ENCODE data around the gene AACS. TPM values are rescaled to one million over a fixed set of nuclear protein-coding genes. Genes with fewer than 3 reads are reported as not detected.

Gene AACS, protein sequence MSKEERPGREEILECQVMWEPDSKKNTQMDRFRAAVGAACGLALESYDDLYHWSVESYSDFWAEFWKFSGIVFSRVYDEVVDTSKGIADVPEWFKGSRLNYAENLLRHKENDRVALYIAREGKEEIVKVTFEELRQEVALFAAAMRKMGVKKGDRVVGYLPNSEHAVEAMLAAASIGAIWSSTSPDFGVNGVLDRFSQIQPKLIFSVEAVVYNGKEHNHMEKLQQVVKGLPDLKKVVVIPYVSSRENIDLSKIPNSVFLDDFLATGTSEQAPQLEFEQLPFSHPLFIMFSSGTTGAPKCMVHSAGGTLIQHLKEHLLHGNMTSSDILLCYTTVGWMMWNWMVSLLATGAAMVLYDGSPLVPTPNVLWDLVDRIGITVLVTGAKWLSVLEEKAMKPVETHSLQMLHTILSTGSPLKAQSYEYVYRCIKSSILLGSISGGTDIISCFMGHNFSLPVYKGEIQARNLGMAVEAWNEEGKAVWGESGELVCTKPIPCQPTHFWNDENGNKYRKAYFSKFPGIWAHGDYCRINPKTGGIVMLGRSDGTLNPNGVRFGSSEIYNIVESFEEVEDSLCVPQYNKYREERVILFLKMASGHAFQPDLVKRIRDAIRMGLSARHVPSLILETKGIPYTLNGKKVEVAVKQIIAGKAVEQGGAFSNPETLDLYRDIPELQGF
- total RNA-seq: 10 to 100 TPM; 38.0 to 53.3 (median 44.3) TPM

DNA sequence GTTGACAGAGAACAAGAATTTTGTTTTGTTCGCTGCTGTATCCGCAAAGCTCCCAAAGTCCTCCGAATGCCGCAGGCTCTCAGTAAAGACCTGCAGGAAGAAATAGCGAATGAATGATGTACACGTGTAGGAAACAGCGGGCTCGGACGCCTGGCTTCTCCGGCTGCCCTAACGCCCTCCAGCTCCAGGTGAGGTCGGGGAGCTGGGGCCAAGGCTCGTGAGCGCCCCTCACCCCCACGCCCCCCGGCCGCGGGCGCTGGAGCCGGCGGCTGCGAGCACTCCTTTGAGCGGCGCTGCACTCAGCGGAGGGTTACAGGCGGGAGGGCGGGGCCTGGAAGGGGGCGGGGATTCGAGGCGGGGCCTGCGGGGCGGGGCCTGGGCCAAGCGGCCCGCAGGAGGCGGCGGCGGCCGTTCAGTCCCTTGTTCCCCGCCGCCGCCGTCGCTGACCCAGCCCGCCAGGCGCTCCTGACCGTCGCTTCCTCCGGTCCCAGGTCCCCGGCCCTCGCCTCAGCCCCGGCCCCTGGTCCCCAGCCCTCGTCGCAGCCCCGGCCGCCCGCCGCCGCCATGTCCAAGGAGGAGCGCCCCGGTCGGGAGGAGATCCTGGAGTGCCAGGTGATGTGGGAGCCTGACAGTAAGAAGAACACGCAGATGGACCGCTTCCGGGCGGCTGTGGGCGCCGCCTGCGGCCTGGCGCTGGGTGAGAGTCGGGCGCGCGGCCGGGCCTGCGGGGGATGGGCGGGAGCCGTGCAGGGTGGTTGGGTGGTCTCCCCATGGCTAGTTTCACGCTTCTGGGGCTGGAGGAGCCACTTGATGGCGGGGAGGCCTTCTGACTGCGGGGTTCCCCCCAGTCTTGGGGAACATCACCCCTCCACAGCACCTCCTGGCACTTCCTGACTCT, at the start of gene AACS:
Gene AACS, plus strand, starts transcription at position 415 of the 898 bp plus-strand sequence. Its CDS starts 150 bp downstream, at position 565.
- H3K36me3 ChIP-seq: peaks cover 0 to 14% (median 0%) of the 10 kb centered on the region in 3 donors
- no peaks in the 10 kb centered on the region for H3K9me3 ChIP-seq
- no peaks in the 10 kb centered on the region for H3K27me3 ChIP-seq
- peak within 1 kb of the TSS; percentile 61 to 88 (median 86) for H3K27ac ChIP-seq
- DNase-seq: no peak
- 0% methylated on average over 4 to 6 of the region's 80 CpGs for WGBS, 2 donors
- H3K4me1 ChIP-seq: peaks cover 11 to 42% (median 13%) of the 10 kb centered on the region in 3 donors
- peak within 1 kb of the TSS; percentile 63 to 84 (median 82) for H3K4me3 ChIP-seq
- intact Hi-C loops (cut with DNase I): no loop called here
- TF ChIP-seq, protein P1, sequence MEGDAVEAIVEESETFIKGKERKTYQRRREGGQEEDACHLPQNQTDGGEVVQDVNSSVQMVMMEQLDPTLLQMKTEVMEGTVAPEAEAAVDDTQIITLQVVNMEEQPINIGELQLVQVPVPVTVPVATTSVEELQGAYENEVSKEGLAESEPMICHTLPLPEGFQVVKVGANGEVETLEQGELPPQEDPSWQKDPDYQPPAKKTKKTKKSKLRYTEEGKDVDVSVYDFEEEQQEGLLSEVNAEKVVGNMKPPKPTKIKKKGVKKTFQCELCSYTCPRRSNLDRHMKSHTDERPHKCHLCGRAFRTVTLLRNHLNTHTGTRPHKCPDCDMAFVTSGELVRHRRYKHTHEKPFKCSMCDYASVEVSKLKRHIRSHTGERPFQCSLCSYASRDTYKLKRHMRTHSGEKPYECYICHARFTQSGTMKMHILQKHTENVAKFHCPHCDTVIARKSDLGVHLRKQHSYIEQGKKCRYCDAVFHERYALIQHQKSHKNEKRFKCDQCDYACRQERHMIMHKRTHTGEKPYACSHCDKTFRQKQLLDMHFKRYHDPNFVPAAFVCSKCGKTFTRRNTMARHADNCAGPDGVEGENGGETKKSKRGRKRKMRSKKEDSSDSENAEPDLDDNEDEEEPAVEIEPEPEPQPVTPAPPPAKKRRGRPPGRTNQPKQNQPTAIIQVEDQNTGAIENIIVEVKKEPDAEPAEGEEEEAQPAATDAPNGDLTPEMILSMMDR (IDR thresholded peaks at IDR 0.05): no peak
- TF ChIP-seq POLR2A (IDR thresholded peaks at IDR 0.05): peak in 2 of 4 donors; percentile 43 to 70

DNA sequence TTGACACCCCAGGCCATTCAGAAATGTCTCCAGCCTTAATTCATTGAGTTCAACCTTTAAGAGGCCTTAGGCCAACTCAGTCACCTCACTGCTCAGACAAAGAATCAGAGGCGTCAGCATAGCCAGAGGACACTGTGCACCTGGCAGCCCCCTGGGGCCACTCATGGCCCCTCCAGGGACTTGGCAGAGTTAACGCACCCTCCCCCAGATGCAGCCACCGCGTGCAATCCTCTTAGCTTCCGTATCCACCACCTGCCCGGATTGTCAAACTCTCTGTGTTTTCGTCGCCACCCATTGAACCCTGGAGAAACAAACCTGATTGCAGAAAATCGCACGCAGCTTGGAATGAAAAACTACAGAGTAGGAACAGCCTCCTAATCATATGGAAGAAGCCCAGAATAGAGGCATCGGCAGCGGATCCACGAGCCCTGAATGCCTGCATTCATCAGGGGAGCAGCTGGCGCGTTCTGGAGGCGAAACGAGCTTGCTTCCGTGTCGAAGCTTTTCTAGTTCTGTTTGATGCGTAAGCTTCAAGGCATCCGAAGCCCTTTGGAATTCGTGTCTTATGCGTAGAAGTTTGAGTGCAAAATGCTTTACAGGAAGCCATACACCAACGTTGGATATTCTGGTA, 49.4 kb upstream of the AACS start:
- TF ChIP-seq POLR2A (IDR thresholded peaks at IDR 0.05): no peak
- TF ChIP-seq, protein P1 (IDR thresholded peaks at IDR 0.05): no peak
- no peaks in the 10 kb centered on the region for H3K4me1 ChIP-seq
- no peak for DNase-seq
- H3K36me3 ChIP-seq: peaks cover 0 to 56% (median 12%) of the 10 kb centered on the region in 3 donors
- WGBS, 2 donors: 84 to 91% methylated on average over 12 to 24 of the region's 24 CpGs
- intact Hi-C loops (cut with DNase I): no loop called here
- H3K27me3 ChIP-seq: no peaks in the 10 kb centered on the region
- H3K9me3 ChIP-seq: no peaks in the 10 kb centered on the region
- no peak overlapping the region for H3K27ac ChIP-seq
- no peak overlapping the region for H3K4me3 ChIP-seq

DNA sequence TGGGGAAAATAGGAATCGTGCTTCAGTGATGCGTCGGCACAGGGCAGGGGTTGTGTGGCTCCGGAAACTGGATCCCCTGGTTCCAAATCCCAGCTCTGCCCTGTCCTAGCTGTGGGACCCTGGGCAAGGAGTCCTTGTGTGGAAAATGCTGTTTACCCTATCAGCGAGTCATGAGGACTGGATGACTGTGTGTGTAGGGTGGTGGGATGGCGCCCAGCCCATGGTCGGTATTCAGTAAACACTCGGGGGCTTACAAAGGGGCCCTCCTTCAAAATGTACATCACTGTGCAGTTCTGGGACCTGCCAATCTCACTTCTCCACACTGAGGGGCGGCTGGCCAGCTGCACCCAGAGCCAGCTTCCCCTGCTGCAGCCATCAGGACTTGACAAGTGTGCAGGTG, 47.4 kb upstream of the AACS start:
- Histone ChIP-seq H3K4me3 (no peak overlapping the region), H3K4me1 (no peaks in the 10 kb centered on the region), H3K9me3 (no peaks in the 10 kb centered on the region), H3K27me3 (no peaks in the 10 kb centered on the region), H3K27ac (no peak overlapping the region), H3K36me3 (peaks cover 0 to 46% (median 12%) of the 10 kb centered on the region in 3 donors)
- DNase-seq: no peak
- TF ChIP-seq, protein P1 (IDR thresholded peaks at IDR 0.05): no peak
- no peak for TF ChIP-seq POLR2A (IDR thresholded peaks at IDR 0.05)
- WGBS, 2 donors: 92 to 95% methylated on average over 4 to 8 of the region's 9 CpGs
- intact Hi-C loops (cut with DNase I): no loop called here

DNA sequence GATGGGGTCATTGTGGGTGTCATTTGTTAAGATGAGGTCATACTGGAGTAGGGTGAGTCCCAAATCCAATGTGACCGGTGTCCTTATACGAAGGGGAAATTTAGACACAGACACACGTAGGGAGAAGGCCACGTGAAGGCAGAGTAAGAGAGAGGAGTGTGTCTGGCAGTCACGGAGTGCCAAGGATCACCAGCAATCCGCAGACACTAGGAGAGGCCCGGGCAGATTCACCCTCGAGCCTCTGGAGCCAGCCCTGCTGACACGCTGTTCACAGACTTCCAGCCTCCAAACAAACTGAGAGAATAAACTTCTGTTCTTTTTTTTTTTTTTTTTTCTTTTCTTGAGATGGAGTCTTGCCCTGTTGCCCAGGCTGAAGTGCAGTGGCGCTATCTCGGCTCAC, 46.9 kb upstream of the AACS start:
- DNase-seq: no peak
- WGBS, 2 donors: 92 to 94% methylated on average over 11 of the region's 11 CpGs
- no peak for TF ChIP-seq POLR2A (IDR thresholded peaks at IDR 0.05)
- TF ChIP-seq, protein P1 (IDR thresholded peaks at IDR 0.05): no peak

More for the DNA sequence above, 46.9 kb upstream of the AACS start:
- Histone ChIP-seq H3K27ac (no peak overlapping the region), H3K4me3 (no peak overlapping the region), H3K9me3 (no peaks in the 10 kb centered on the region), H3K36me3 (peaks cover 0 to 46% (median 12%) of the 10 kb centered on the region in 3 donors), H3K27me3 (no peaks in the 10 kb centered on the region), H3K4me1 (no peaks in the 10 kb centered on the region)
- intact Hi-C loops (cut with DNase I): no loop called here

Measured in esophagus squamous epithelium (tissue), 5 donors.